Measurements from ENCODE around the gene IL24.

Gene IL24

DNA sequence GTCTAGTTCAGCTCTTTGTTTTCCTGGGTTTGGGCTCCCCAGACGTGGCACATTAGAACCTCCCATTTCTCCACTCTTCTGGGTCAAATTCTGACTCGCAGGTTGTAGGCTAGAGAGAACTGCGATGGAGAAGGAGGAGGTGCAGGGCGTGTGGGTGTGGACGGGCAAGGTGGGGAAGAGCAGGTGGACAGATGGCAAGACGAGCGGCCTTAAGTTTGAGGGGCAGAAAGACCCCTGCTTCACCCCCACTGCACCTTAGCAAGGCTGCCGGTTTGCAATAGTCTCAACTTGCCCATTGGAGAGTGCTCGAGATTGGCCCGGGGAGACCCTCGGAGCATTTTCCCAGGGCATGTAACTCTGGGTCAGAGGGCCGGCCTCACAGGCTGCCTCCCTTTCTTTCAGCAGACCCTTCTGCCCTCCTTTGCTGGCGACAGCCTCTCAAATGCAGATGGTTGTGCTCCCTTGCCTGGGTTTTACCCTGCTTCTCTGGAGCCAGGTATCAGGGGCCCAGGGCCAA, 1.7 kb downstream of the IL24 start:
- DNase-seq (ENCODE audit: low spot score) = no peak
- no peak overlapping the region for H3K4ac ChIP-seq (ENCODE audit: low read length)
- no peak overlapping the region for H4K8ac ChIP-seq (ENCODE audit: low read depth, low read length)
- no peak overlapping the region for H3K23ac ChIP-seq (ENCODE audit: low read depth, low read length, poor library complexity)
- no peak overlapping the region for H4K91ac ChIP-seq (ENCODE audit: low read depth, low read length, poor library complexity)
- H3K27ac ChIP-seq (replicated peaks; ENCODE audit: low read length) = no peak overlapping the region
- peak overlapping the region; percentile 67 for H2BK5ac ChIP-seq (ENCODE audit: low read length)
- H2BK15ac ChIP-seq (ENCODE audit: low read length) = peak overlapping the region; percentile 19
- peak overlapping the region; percentile 11 for H2AK5ac ChIP-seq (ENCODE audit: low read depth, low read length)
- no CpG with 5 or more reads among the region's 13 CpGs for WGBS, 2 donors (ENCODE audit: extremely low coverage in 2 of 2, insufficient read length in 2 of 2, insufficient replicate concordance in 1 of 2)
- H3K36me3 ChIP-seq (replicated peaks in 1 of 2; ENCODE audit: control insufficient read depth in 2 of 2, insufficient read depth in 2 of 2, low read length in 2 of 2) = no peaks in the 10 kb centered on the region
- H2BK12ac ChIP-seq (ENCODE audit: low read length) = no peak overlapping the region
- peak overlapping the region; percentile 5 for H3K18ac ChIP-seq (ENCODE audit: low read length)
- no peaks in the 10 kb centered on the region for H3K79me1 ChIP-seq (ENCODE audit: low read depth, low read length)
- H2AFZ ChIP-seq (ENCODE audit: low read length) = no peak overlapping the region
- H3K4me2 ChIP-seq (ENCODE audit: insufficient read depth, low read length, poor library complexity, severe bottlenecking) = no peak overlapping the region
- no peak overlapping the region for H2BK120ac ChIP-seq (ENCODE audit: low read depth, low read length)
- no peak overlapping the region for H3K14ac ChIP-seq (ENCODE audit: low read length)
- H3K4me3 ChIP-seq (ENCODE audit: low read length in 2 of 2) = no peak overlapping the region
- H3K9me3 ChIP-seq (replicated peaks in 1 of 2; ENCODE audit: control insufficient read depth in 2 of 2, insufficient read depth in 1 of 2, low read depth in 1 of 2, low read length in 2 of 2) = no peaks in the 10 kb centered on the region
- peaks cover 0 to 3% (median 0%) of the 10 kb centered on the region in 3 experiments for H3K27me3 ChIP-seq (ENCODE audit: control insufficient read depth in 3 of 3, insufficient read depth in 3 of 3, low read depth in 1 of 3, low read length in 3 of 3)
- H3K4me1 ChIP-seq (ENCODE audit: control insufficient read depth in 2 of 2, insufficient read depth in 1 of 2, low read depth in 1 of 2, low read length in 2 of 2) = peaks cover 0 to 6% of the 10 kb centered on the region in 2 donors
- H3K9ac ChIP-seq (ENCODE audit: low read depth, low read length, poor library complexity) = no peak overlapping the region

DNA sequence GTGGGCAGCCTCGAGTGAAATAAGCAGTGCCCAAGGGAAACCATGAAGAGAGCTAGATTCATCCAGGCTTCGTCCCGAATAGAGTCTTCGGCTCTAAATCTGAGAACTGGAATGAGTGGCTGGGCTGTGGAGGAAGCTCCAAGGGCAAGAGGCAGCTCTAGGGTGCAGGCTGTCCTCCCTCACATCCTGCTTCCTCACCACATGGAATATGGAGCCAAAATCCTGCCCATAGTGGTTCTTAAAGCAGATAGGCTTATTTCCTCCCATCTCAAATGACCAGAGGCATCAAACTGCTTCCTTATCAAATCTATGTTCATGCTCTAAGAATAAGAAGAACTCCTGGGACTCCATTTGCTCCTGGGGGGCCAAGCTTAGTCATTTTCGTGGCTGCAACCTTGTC, 2.5 kb downstream of the IL24 start:
- no peak for DNase-seq (ENCODE audit: low spot score)
- H3K9ac ChIP-seq (ENCODE audit: low read depth, low read length, poor library complexity) = no peak overlapping the region
- no peak overlapping the region for H3K4me2 ChIP-seq (ENCODE audit: insufficient read depth, low read length, poor library complexity, severe bottlenecking)
- H2BK5ac ChIP-seq (ENCODE audit: low read length) = no peak overlapping the region
- H2BK120ac ChIP-seq (ENCODE audit: low read depth, low read length) = no peak overlapping the region
- H3K14ac ChIP-seq (ENCODE audit: low read length) = no peak overlapping the region
- WGBS, 2 donors (ENCODE audit: extremely low coverage in 2 of 2, insufficient read length in 2 of 2, insufficient replicate concordance in 1 of 2) = no CpG with 5 or more reads among the region's 5 CpGs
- H3K4ac ChIP-seq (ENCODE audit: low read length) = no peak overlapping the region
- H4K8ac ChIP-seq (ENCODE audit: low read depth, low read length) = no peak overlapping the region
- H3K4me3 ChIP-seq (ENCODE audit: low read length in 2 of 2) = no peak overlapping the region
- H4K91ac ChIP-seq (ENCODE audit: low read depth, low read length, poor library complexity) = no peak overlapping the region
- no peak overlapping the region for H3K27ac ChIP-seq (replicated peaks; ENCODE audit: low read length)
- H3K18ac ChIP-seq (ENCODE audit: low read length) = no peak overlapping the region
- H3K36me3 ChIP-seq (replicated peaks in 1 of 2; ENCODE audit: control insufficient read depth in 2 of 2, insufficient read depth in 2 of 2, low read length in 2 of 2) = no peaks in the 10 kb centered on the region
- peaks cover 0 to 5% (median 0%) of the 10 kb centered on the region in 3 experiments for H3K27me3 ChIP-seq (ENCODE audit: control insufficient read depth in 3 of 3, insufficient read depth in 3 of 3, low read depth in 1 of 3, low read length in 3 of 3)
- H2AK5ac ChIP-seq (ENCODE audit: low read depth, low read length) = no peak overlapping the region
- H3K23ac ChIP-seq (ENCODE audit: low read depth, low read length, poor library complexity) = no peak overlapping the region
- peaks cover 0 to 6% of the 10 kb centered on the region in 2 donors for H3K4me1 ChIP-seq (ENCODE audit: control insufficient read depth in 2 of 2, insufficient read depth in 1 of 2, low read depth in 1 of 2, low read length in 2 of 2)
- no peak overlapping the region for H2AFZ ChIP-seq (ENCODE audit: low read length)
- H2BK12ac ChIP-seq (ENCODE audit: low read length) = no peak overlapping the region
- H3K79me1 ChIP-seq (ENCODE audit: low read depth, low read length) = no peaks in the 10 kb centered on the region
- H2BK15ac ChIP-seq (ENCODE audit: low read length) = no peak overlapping the region
- no peaks in the 10 kb centered on the region for H3K9me3 ChIP-seq (replicated peaks in 1 of 2; ENCODE audit: control insufficient read depth in 2 of 2, insufficient read depth in 1 of 2, low read depth in 1 of 2, low read length in 2 of 2)

DNA sequence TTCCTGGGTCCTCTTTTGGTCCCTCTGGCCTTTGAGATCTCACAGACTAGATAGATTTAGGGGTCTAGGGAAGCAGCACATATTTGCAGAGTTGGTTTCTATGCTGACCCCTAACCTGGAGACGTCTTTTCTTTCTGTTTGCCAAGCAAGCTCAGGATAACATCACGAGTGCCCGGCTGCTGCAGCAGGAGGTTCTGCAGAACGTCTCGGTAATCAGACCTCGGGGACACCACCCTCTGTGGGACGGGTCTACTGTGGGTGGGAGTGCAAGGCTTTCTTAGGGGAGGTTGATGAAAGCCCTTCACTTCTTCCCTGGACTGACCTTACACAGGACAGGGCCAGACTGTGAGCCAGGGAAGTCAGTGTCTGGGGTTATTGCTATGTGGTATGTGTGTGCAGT, 2.9 kb downstream of the IL24 start:
- no peak overlapping the region for H4K91ac ChIP-seq (ENCODE audit: low read depth, low read length, poor library complexity)
- no peak overlapping the region for H3K27ac ChIP-seq (replicated peaks; ENCODE audit: low read length)
- no peak overlapping the region for H2BK12ac ChIP-seq (ENCODE audit: low read length)
- no CpG with 5 or more reads among the region's 7 CpGs for WGBS, 2 donors (ENCODE audit: extremely low coverage in 2 of 2, insufficient read length in 2 of 2, insufficient replicate concordance in 1 of 2)
- H3K23ac ChIP-seq (ENCODE audit: low read depth, low read length, poor library complexity) = no peak overlapping the region
- H3K18ac ChIP-seq (ENCODE audit: low read length) = no peak overlapping the region
- no peaks in the 10 kb centered on the region for H3K9me3 ChIP-seq (replicated peaks in 1 of 2; ENCODE audit: control insufficient read depth in 2 of 2, insufficient read depth in 1 of 2, low read depth in 1 of 2, low read length in 2 of 2)
- H2BK5ac ChIP-seq (ENCODE audit: low read length) = no peak overlapping the region
- H2BK120ac ChIP-seq (ENCODE audit: low read depth, low read length) = no peak overlapping the region
- no peak overlapping the region for H3K9ac ChIP-seq (ENCODE audit: low read depth, low read length, poor library complexity)
- H3K36me3 ChIP-seq (replicated peaks in 1 of 2; ENCODE audit: control insufficient read depth in 2 of 2, insufficient read depth in 2 of 2, low read length in 2 of 2) = no peaks in the 10 kb centered on the region
- H2AK5ac ChIP-seq (ENCODE audit: low read depth, low read length) = no peak overlapping the region
- H3K4me2 ChIP-seq (ENCODE audit: insufficient read depth, low read length, poor library complexity, severe bottlenecking) = no peak overlapping the region
- no peak for DNase-seq (ENCODE audit: low spot score)
- no peaks in the 10 kb centered on the region for H3K79me1 ChIP-seq (ENCODE audit: low read depth, low read length)
- H4K8ac ChIP-seq (ENCODE audit: low read depth, low read length) = no peak overlapping the region
- no peak overlapping the region for H3K14ac ChIP-seq (ENCODE audit: low read length)
- no peak overlapping the region for H2BK15ac ChIP-seq (ENCODE audit: low read length)
- H3K4ac ChIP-seq (ENCODE audit: low read length) = no peak overlapping the region
- H3K27me3 ChIP-seq (ENCODE audit: control insufficient read depth in 3 of 3, insufficient read depth in 3 of 3, low read depth in 1 of 3, low read length in 3 of 3) = peaks cover 0 to 5% (median 0%) of the 10 kb centered on the region in 3 experiments
- H3K4me3 ChIP-seq (ENCODE audit: low read length in 2 of 2) = no peak overlapping the region
- no peak overlapping the region for H2AFZ ChIP-seq (ENCODE audit: low read length)
- peaks cover 0 to 6% of the 10 kb centered on the region in 2 donors for H3K4me1 ChIP-seq (ENCODE audit: control insufficient read depth in 2 of 2, insufficient read depth in 1 of 2, low read depth in 1 of 2, low read length in 2 of 2)

DNA sequence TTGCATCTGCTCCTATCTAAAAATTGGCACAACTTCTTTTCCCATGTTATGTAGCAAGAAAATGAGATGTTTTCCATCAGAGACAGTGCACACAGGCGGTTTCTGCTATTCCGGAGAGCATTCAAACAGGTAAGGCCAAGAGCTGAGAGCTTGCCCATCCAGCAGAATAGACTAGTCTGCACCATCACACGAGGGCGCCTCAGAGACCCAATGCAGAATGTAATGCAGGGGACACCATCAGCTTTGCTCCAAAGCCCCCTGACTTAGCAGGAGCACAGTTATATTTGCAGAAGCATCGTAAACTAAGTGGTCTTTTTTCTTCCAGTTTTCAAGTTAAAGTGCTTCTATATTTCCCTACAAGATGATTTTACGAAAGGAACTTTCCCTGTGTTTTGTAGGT, 4.7 kb downstream of the IL24 start:
- Histone ChIP-seq H2BK5ac (ENCODE audit: low read length) (no peak overlapping the region), H2AFZ (ENCODE audit: low read length) (no peak overlapping the region), H3K36me3 (replicated peaks in 1 of 2; ENCODE audit: control insufficient read depth in 2 of 2, insufficient read depth in 2 of 2, low read length in 2 of 2) (no peaks in the 10 kb centered on the region), H2BK15ac (ENCODE audit: low read length) (no peak overlapping the region), H4K91ac (ENCODE audit: low read depth, low read length, poor library complexity) (no peak overlapping the region), H3K18ac (ENCODE audit: low read length) (no peak overlapping the region), H2BK12ac (ENCODE audit: low read length) (no peak overlapping the region), H3K4me1 (ENCODE audit: control insufficient read depth in 2 of 2, insufficient read depth in 1 of 2, low read depth in 1 of 2, low read length in 2 of 2) (peaks cover 0 to 6% of the 10 kb centered on the region in 2 donors), H3K4ac (ENCODE audit: low read length) (no peak overlapping the region), H2AK5ac (ENCODE audit: low read depth, low read length) (no peak overlapping the region), H3K9me3 (replicated peaks in 1 of 2; ENCODE audit: control insufficient read depth in 2 of 2, insufficient read depth in 1 of 2, low read depth in 1 of 2, low read length in 2 of 2) (no peaks in the 10 kb centered on the region), H3K4me2 (ENCODE audit: insufficient read depth, low read length, poor library complexity, severe bottlenecking) (no peak overlapping the region), H3K27me3 (ENCODE audit: control insufficient read depth in 3 of 3, insufficient read depth in 3 of 3, low read depth in 1 of 3, low read length in 3 of 3) (peaks cover 0 to 9% (median 0%) of the 10 kb centered on the region in 3 experiments), H2BK120ac (ENCODE audit: low read depth, low read length) (no peak overlapping the region), H3K23ac (ENCODE audit: low read depth, low read length, poor library complexity) (no peak overlapping the region), H3K27ac (replicated peaks; ENCODE audit: low read length) (no peak overlapping the region), H3K4me3 (ENCODE audit: low read length in 2 of 2) (no peak overlapping the region), H3K14ac (ENCODE audit: low read length) (no peak overlapping the region), H3K9ac (ENCODE audit: low read depth, low read length, poor library complexity) (no peak overlapping the region), H3K79me1 (ENCODE audit: low read depth, low read length) (no peaks in the 10 kb centered on the region), H4K8ac (ENCODE audit: low read depth, low read length) (no peak overlapping the region)
- no peak for DNase-seq (ENCODE audit: low spot score)
- WGBS, 2 donors (ENCODE audit: extremely low coverage in 2 of 2, insufficient read length in 2 of 2, insufficient replicate concordance in 1 of 2) = no CpG with 5 or more reads among the region's 6 CpGs

Measured in neuronal stem cell (in vitro differentiated cells).